Activated T-cell treated with anti-CD3 and anti-CD28 coated beads, Interleukin-2, amount 50 U/mL, for 24 hours (primary cell): ENCODE measurements around the gene TP73.

Source experiments
- DNase-seq: peaks from one replicate; pipeline ENCODE4 v3.0.0-alpha.2; 2020
- H3K27ac Mint-ChIP-seq: 2 replicates; pipeline ENCODE4 v1.8.0; 2020; ENCODE audit warnings: mild to moderate bottlenecking, mixed read lengths
- H3K27me3 Mint-ChIP-seq: 2 replicates; pipeline ENCODE4 v1.8.0; 2020; ENCODE audit warnings: mixed read lengths
- H3K36me3 Mint-ChIP-seq: 2 replicates; pipeline ENCODE4 v1.8.0; 2020; ENCODE audit warnings: low read depth, mixed read lengths
- H3K4me1 Mint-ChIP-seq: 2 replicates; pipeline ENCODE4 v1.8.0; 2020; ENCODE audit warnings: low read depth, mixed read lengths
- H3K4me3 Mint-ChIP-seq: 2 replicates; pipeline ENCODE4 v1.8.0; 2020; ENCODE audit warnings: mild to moderate bottlenecking, moderate library complexity, mixed read lengths
- H3K9me3 Mint-ChIP-seq: 2 replicates; pipeline ENCODE4 v1.8.0; 2020; ENCODE audit warnings: mixed read lengths

TP73 gene

DNA sequence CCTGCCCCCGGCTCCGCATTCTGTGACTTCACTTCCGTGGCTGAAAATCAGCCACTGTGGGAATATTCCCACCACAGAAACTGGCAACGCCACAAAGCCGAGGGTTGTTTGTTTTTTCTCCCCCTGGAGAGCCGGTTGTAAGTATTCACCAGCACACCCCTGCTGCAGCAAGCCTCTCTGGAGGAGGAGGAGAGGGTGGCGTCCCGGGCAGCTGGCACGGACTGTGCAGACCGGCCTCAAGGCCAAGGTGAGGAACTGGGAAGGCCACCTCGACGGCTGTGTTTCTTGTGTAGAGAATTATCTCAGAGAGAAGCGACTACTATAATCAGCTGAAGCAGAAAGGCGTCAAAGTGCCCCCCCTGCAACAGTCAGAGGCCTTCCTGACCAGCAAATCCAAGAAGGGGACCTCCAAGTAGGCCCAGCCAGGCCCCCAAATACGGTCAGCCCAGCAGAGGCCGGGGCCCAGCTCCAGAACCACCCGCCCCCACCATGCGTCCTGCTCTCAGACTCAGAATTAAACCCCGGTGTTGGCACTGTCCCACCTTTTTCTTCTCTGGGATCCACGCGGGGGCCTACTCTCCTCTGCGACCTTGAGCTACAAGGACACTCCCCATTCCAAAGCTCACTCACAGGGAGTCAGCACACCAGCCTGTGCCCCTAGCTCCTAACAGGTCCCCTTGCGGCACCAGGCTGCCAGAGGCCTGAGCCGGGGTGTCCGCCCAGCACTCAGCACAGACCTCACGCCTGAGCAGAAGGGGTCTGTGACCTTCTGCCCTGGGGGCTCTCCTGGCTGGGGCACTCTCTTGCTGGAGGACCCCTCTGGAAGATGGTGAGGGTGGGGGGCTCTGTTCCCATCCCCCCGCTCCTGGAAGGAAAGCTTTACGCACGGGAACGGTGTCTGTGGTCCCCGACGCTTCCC is 119.1 kb downstream of the TP73 start:
- H3K36me3 Mint-ChIP-seq: no peaks in the 10 kb centered on the region
- H3K27me3 Mint-ChIP-seq: no peaks in the 10 kb centered on the region
- H3K9me3 Mint-ChIP-seq: no peaks in the 10 kb centered on the region
- H3K4me3 Mint-ChIP-seq: peak overlapping the region; percentile 76
- no peak for DNase-seq
- H3K4me1 Mint-ChIP-seq: peaks cover 19% of the 10 kb centered on the region
- peak overlapping the region; percentile 77 for H3K27ac Mint-ChIP-seq

- H3K27ac Mint-ChIP-seq: peak overlapping the region; percentile 77
- H3K4me1 Mint-ChIP-seq: peaks cover 19% of the 10 kb centered on the region
Measured at GRCh38 chr1:3772027-3772714, 119.9 kb downstream of the TP73 start.

GRCh38 chr1:3772715-3773571 is 120.6 kb downstream of the TP73 start, which contains the start of gene SMIM1:
Gene SMIM1 (plus strand): TSS chr1:3772749. CDS start chr1:3775374, 2,625 bp downstream.
- no peaks in the 10 kb centered on the region for H3K36me3 Mint-ChIP-seq

More at GRCh38 chr1:3772027-3772714, 119.9 kb downstream of the TP73 start:
- H3K27me3 Mint-ChIP-seq: no peaks in the 10 kb centered on the region
- no peaks in the 10 kb centered on the region for H3K9me3 Mint-ChIP-seq
- no peaks in the 10 kb centered on the region for H3K36me3 Mint-ChIP-seq
- peak overlapping the region; percentile 76 for H3K4me3 Mint-ChIP-seq
- peak; percentile 91 for DNase-seq

GRCh38 chr1:3773572-3774275 is 121.4 kb downstream of the TP73 start:
- no peak overlapping the region for H3K4me3 Mint-ChIP-seq

More at GRCh38 chr1:3772715-3773571, 120.6 kb downstream of the TP73 start, which contains the start of gene SMIM1:
- Mint-ChIP-seq H3K9me3 (no peaks in the 10 kb centered on the region), H3K4me3 (peak within 1 kb of the TSS; percentile 76), H3K27me3 (no peaks in the 10 kb centered on the region), H3K27ac (peak within 1 kb of the TSS; percentile 77), H3K4me1 (peaks cover 19% of the 10 kb centered on the region)
- peak; percentile 46 for DNase-seq

GRCh38 chr1:3774276-3774945 is 122.1 kb downstream of the TP73 start:
- Mint-ChIP-seq H3K27me3 (no peaks in the 10 kb centered on the region), H3K36me3 (peaks cover 6% of the 10 kb centered on the region), H3K27ac (no peak overlapping the region), H3K4me3 (no peak overlapping the region), H3K9me3 (no peaks in the 10 kb centered on the region), H3K4me1 (peaks cover 19% of the 10 kb centered on the region)
- DNase-seq: no peak

More at GRCh38 chr1:3773572-3774275, 121.4 kb downstream of the TP73 start:
- Mint-ChIP-seq H3K27me3 (no peaks in the 10 kb centered on the region), H3K4me1 (peaks cover 19% of the 10 kb centered on the region), H3K27ac (no peak overlapping the region), H3K36me3 (no peaks in the 10 kb centered on the region), H3K9me3 (no peaks in the 10 kb centered on the region)
- no peak for DNase-seq

GRCh38 chr1:3774946-3775489 is 122.7 kb downstream of the TP73 start:
- no peaks in the 10 kb centered on the region for H3K27me3 Mint-ChIP-seq
- DNase-seq: no peak
- H3K4me1 Mint-ChIP-seq: peaks cover 19% of the 10 kb centered on the region
- peaks cover 12% of the 10 kb centered on the region for H3K36me3 Mint-ChIP-seq
- H3K4me3 Mint-ChIP-seq: no peak overlapping the region
- no peaks in the 10 kb centered on the region for H3K9me3 Mint-ChIP-seq
- no peak overlapping the region for H3K27ac Mint-ChIP-seq

- no peaks in the 10 kb centered on the region for H3K27me3 Mint-ChIP-seq
- no peak overlapping the region for H3K27ac Mint-ChIP-seq
- peaks cover 19% of the 10 kb centered on the region for H3K36me3 Mint-ChIP-seq
- H3K9me3 Mint-ChIP-seq: no peaks in the 10 kb centered on the region
- H3K4me3 Mint-ChIP-seq: no peak overlapping the region
- peaks cover 19% of the 10 kb centered on the region for H3K4me1 Mint-ChIP-seq
- peak; percentile 62 for DNase-seq
Measured at GRCh38 chr1:3775490-3776230, 123.3 kb downstream of the TP73 start.

GRCh38 chr1:3776231-3776961 is 124.1 kb downstream of the TP73 start:
- DNase-seq: no peak
- Mint-ChIP-seq H3K27me3 (no peaks in the 10 kb centered on the region), H3K27ac (no peak overlapping the region), H3K9me3 (no peaks in the 10 kb centered on the region), H3K36me3 (peaks cover 26% of the 10 kb centered on the region), H3K4me1 (peaks cover 11% of the 10 kb centered on the region), H3K4me3 (no peak overlapping the region)

GRCh38 chr1:3777078-3777547 is 124.8 kb downstream of the TP73 start:
- no peak overlapping the region for H3K4me3 Mint-ChIP-seq
- peaks cover 33% of the 10 kb centered on the region for H3K36me3 Mint-ChIP-seq
- H3K9me3 Mint-ChIP-seq: no peaks in the 10 kb centered on the region
- H3K4me1 Mint-ChIP-seq: peaks cover 6% of the 10 kb centered on the region
- no peak for DNase-seq
- no peak overlapping the region for H3K27ac Mint-ChIP-seq
- no peaks in the 10 kb centered on the region for H3K27me3 Mint-ChIP-seq

DNA sequence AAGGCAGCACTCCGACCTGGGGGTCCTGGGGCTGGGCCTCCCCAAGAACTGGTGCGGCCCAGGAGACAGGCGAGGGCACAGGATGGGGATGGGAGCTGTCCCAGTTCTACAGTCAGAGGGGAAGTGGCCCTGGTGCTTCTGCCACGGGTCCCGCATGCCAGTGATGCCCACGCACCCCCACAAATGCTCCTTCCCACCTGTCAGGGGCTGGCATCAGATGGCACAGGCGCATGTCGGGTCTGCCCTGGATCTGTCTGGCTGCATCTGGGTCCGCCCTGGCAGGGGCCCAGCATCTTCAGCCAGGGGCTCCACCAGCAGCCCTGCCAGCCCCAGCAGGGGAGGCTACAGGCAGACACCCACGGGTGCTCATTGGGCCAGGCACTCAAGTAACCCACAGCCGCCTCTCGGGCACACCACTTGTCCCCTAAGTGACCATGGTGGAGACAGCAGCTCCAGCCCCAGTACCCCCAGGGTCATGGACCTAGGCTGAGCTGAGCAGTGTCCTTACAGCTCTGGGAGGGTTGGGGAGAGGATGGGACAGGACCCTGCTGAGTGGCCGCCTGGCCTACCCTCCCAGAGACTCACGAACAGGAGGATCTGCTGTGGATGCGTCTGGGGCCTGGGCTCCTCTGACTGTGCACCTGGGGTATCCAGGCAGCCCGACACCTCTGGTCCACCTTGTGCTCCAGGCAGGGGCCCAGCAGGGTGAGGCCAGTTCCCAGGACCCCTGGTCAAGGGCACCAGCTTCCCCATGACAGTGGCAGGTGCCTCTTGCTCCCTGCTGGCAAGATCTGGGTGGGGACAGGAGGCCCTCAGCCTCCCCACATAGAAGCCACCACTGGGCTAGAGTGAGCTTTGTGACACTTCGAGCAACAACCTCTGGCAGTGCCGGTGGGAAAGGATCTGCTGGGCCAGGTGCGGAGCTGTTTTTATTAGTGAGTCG is 125.6 kb downstream of the TP73 start:
- Mint-ChIP-seq H3K36me3 (peaks cover 41% of the 10 kb centered on the region), H3K27me3 (no peaks in the 10 kb centered on the region), H3K4me3 (no peak overlapping the region), H3K27ac (no peak overlapping the region), H3K9me3 (no peaks in the 10 kb centered on the region), H3K4me1 (peaks cover 6% of the 10 kb centered on the region)
- no peak for DNase-seq

DNA sequence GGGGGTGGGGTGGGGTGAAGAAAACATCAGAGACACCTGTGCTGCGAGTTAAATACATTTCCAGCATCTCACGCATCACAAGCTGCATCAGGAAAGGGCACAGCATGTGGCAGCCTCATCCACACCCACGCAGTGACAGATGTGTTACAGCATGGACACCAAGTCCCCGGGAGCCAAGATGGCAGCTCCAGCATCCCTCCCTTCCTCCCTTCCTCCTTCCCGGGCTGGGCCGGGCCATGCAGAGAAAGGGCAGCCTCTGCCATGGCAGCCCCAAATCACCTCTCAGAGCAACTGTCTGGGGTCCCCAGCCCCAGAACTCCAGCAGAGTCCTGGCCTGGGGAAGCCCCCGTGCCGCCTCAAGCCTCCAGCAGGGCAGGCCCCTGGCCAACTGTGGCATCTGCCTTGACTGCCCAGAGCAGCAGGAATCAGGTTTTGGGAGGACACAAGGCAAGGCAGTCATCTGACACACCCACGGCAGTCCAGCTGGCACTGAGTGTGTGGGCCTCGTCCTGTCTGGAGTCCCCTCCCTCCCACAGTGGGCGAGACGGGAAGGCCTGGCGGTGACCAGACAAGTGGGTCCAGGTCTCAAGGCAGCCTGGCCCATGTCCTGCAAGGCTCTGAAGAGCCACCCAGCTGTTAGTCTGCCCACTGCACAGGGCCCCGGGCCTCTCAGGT is 126.4 kb downstream of the TP73 start:
- Mint-ChIP-seq H3K9me3 (no peaks in the 10 kb centered on the region), H3K4me1 (peaks cover 6% of the 10 kb centered on the region), H3K27ac (no peak overlapping the region), H3K27me3 (no peaks in the 10 kb centered on the region), H3K36me3 (peaks cover 49% of the 10 kb centered on the region), H3K4me3 (no peak overlapping the region)
- DNase-seq: no peak
